HG02588 (cell line): Measurements from ENCODE around the gene PIP4P1.
"Not testable (repeated sequence)": the region's sequence is repeated elsewhere in the genome, so short reads cannot be mapped to it uniquely, and the experiment has no call there.

ENCODE experiments used
- ATAC-seq: cut with Tn5 transposase; IDR thresholded peaks from one replicate; pipeline ENCODE4 v1.9.1; 2021; ENCODE audit warnings: mild to moderate bottlenecking, moderate library complexity; ENCODE audit not compliant: unreplicated experiment

PIP4P1 gene

DNA sequence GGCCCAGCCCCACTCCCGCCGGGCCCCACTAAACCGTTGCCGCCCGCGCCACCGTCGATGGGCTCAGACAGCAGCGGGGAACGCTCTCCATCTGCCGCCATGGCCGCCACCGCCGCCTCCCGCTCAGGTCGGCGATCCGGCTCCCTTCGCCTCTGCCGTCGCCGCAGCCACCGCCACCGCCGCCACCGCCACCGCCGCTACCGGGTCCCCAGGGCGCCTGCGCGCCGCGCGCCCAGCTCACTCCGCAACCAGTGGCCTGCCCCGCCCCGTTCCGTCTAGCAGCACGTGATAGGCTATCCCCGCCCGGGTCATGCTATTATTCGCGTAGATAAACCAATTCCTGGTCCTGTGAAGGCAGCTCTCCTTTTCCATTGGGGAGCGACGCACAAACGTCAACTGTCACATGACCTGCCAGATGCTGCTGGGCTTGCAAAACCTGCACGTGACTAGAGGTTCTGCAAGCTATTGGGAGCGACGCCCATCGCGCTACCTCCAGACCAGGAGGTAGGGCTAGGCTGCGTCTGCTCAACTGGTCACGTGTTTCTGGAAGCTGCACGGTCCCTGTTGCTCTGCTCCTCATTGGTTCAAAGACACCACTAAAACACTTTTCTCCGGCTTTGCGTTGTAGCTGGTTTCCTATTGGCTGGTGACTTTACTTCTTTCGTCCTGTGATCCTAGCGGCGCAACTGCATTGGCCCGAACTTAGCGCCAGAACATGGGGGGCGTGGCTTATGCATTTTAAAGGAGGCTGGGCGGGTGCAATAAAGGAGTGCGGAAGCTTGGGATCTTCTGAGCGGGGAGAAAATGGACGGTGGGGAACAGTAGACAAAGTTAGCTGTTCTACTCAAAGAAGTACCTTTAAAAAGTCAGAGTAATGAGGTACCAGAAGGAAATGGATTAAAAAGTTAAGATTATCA, at the start of gene PIP4P1:
Gene PIP4P1 (minus strand): TSS at position 210 of the 917 bp plus-strand sequence. CDS start 109 bp downstream, at position 101.
- peak; percentile 91 for ATAC-seq

DNA sequence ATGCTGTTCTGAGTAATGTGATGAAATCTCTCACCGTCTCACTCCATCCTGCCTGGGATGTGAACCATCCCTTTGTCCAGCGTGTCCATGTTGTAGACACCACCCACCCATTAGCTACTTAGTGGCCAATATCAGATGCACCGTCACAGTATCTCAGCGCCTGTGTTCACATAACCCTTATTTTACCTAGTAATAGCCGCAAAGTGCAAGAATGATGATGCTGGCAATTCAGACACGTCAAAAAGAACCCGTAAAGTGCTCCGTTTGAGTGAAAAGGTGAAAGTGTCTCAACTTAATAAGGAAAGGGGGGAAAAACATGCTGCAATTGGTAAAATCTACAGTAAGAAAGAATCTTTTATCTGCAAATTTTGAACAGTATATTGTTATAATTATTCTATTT, 47.1 kb upstream of the PIP4P1 start:
- no peak for ATAC-seq

DNA sequence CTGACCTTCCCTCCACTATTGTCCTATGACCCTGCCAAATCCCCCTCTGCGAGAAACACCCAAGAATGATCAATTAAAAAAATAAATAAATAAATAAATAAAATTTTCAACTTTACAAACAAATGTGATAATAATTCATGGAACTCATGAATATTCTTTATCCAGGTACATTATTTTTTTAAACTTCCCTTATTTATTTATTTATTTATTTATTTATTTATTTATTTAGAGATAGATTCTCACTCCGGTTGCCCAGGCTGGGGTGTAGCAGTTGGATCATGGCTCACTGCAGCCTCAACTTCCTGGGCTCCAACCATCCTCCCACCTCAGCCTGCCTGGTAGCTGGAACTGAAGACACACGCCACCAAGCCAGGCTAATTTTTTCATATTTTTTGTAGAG, 46.3 kb upstream of the PIP4P1 start:
- ATAC-seq: not testable (repeated sequence)

DNA sequence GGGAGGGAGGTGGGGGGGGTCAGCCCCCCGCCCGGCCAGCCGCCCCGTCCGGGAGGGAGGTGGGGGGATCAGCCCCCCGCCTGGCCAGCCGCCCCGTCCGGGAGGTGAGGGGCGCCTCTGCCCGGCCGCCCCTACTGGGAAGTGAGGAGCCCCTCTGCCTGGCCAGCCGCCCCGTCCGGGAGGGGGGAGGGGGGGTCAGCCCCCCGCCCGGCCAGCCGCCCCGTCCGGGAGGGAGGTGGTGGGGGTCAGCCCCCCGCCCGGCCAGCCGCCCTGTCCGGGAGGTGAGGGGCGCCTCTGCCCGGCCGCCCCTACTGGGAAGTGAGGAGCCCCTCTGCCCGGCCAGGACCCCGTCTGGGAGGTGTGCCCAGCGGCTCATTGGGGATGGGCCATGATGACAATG, 45.5 kb upstream of the PIP4P1 start:
- not testable (repeated sequence) for ATAC-seq

DNA sequence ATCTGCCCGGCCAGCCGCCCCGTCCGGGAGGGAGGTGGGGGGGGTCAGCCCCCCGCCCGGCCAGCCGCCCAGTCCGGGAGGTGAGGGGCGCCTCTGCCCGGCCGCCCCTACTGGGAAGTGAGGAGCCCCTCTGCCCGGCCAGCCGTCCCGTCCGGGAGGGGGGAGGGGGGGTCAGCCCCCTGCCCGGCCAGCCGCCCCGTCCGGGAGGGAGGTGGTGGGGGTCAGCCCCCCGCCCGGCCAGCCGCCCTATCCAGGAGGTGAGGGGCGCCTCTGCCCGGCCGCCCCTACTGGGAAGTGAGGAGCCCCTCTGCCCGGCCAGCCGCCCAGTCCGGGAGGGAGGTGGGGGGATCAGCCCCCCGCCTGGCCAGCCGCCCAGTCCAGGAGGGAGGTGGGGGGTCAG, 45.0 kb upstream of the PIP4P1 start:
- ATAC-seq: not testable (repeated sequence)

DNA sequence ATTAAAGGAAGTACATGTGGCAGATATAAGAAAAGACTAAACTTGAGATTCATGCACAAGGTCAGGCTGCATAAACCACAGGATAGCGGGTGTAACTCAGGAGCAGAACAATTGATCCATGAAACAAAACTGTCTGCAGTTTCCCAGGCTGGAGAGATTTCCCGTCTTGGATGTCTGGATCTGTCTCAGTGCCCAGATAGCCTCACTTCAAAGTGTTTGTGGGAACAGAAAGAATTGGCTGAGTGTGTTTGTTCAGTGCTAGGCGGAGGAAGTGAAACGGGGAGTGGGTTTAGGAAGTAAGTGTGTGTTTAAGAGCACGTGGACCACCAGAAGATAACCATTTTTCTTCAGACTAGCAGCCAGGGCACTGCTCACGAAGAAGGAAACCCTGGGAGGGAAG, 42.7 kb upstream of the PIP4P1 start:
- no peak for ATAC-seq

DNA sequence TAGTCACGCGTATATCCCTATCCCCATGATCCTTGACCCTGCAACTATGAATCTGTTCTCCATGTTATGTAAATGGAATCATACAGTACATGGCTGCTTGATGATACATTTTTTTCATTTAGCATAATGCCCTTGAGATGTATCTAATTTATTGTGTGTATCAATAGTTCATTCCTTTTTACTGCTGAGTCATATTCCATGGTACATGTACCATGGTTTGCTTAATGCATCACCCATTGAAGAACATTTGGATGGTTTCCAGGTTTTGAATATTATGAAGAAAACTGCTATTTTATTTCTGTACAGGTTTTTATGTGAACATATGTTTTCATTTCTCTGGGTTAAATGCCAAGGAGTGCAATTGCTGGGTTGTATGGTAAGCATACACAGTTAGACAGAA, 40.1 kb upstream of the PIP4P1 start:
- ATAC-seq: no peak

DNA sequence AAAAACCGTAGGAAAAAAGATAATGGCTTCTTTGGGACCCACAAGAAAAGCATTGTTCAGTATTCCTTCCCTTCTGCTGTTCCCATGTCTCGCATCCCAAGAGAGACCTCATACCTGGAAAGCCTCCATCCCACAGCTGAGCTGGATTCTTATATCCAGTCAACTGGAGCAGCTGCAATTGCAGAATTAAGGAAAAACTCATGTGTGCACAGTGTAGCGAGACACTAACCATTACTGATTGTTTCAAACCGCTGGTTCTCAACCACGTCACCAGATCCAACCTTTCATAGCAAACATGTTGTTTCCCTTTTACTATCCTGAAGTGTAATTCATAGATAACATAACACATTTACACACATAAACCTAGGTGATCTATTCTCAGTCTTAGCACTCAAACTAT, 38.6 kb upstream of the PIP4P1 start:
- no peak for ATAC-seq

DNA sequence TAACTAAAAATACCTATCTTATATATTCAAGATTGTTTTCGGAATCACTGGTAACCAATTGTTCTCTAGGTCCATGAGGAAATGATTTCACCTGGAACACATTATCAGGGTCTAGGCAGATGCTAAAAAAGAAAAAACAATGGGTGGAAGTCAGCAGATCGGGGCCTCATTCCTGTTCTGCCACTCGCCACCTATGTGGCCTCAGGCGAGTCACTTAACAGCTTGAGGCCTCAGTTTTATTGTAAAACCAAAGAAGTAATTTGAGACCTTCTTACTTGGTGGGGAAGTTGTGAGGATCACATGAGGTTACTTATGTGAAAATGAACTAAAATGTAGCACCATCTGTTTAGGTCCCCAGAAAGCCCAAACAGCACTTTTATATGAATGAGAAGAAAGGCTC, 37.9 kb upstream of the PIP4P1 start:
- no peak for ATAC-seq

DNA sequence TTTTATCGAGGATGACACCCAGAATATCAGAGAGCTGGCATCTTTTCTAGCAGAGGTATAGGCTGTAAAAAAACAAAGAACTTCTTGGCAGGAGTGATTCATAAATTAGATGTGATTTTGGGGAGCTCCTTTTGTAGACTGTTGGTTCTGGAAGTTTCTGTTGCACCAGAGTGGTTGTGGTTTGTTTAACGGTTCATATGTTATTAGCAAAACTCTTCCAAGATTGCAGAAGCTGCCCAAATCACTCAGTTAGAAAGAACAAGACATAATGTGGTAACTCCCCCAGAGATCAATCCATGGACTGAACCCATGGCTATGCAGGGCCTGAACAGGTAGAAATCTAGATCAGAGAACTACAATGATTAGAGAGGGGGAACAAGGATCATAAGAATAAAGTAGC, 37.4 kb upstream of the PIP4P1 start:
- no peak for ATAC-seq

DNA sequence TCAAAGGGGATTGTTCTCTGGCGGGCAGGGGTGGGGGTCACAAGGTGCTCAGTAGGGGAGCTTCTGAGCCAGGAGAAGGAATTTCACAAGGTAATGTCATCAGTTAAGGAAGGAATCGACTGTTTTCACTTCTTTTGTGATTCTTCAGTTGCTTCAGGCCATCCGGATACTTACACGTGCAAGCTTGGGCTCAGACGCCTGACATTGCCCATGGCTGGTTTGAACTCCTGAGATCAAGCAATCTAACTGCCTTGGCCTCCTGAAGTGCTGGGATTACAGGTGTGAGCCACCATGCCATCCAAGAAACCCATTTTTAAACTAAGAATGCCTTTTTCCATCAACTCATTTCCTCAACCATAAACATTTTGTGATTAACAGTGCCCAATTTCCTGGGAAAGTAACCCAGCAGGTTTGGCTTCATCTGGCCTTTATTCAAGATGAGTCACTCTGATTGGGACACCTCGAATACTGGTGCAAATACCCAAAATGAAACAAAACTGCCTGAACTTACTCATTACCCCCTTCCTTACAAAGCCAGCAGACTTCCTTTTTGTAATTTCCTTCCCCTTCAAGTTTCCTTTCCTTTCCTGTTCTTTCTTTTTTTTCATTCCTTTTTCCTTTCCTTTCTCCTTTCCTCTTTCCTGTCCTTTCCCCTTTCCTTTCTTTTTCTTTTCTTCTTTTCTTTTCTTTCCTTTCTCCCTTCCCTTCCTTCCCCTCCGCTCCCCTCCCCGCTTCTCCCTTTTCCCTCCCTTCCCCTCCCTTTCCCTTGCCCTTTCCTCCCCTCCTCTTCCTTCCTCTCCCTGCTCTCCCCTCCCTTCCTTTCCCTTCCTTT, 33.9 kb upstream of the PIP4P1 start:
- no peak for ATAC-seq

DNA sequence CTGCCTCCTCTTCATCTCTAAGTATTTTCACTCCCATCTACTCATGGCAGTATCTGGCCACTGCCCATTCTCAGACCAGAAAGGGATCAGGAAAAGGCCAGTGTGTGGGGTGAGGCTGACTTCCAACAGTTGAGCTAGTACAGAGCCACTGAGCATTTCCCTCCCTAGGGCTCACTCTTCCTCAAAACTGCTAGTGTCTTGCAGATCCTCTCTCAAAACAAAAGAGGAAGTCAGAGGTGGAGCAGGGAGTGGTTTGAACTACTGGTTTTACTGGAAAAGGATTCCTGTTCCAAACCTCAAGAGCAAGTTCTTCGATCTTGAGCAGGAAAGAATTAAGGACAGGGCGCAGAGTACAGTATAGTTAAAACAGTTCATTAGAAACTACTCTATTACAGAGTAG, 32.4 kb upstream of the PIP4P1 start:
- ATAC-seq: no peak

DNA sequence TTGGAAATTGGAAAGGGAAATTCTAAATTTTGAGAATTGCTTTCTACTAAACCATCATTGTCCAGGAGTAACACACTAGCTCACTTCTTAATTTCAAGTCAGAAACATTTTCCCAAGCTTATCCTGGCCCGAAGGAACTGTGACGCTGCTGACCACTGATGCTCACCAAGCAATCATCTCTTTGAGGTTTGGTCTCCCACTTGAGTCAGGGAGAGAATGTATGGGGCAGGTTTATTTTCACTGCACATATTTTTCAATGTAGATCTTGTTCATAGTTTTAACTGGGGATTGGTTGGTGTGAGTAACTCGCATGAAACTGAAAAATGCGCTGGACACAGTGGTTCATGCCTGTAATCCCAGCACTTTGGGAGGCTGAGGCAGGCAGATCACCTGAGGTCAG, 31.3 kb upstream of the PIP4P1 start:
- no peak for ATAC-seq

DNA sequence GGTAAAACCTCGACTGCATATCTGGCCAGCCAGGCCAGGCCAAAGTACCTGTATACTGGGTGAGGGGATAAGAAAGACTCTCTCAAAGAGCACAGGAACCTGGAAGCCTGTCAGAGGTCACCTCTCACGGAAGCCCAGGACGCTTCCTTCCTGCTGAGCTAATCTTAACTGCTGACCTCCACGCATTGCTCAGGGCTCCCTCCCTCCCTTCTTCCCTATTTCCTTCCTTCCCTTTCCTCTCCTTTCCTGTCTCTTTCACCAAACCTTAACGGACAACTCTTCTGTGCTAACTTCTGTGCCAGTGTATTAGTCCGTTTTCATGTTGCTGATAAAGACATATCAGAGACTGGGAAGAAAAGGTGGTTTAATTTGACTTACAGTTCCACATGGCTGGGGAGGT, 29.3 kb upstream of the PIP4P1 start:
- no peak for ATAC-seq

DNA sequence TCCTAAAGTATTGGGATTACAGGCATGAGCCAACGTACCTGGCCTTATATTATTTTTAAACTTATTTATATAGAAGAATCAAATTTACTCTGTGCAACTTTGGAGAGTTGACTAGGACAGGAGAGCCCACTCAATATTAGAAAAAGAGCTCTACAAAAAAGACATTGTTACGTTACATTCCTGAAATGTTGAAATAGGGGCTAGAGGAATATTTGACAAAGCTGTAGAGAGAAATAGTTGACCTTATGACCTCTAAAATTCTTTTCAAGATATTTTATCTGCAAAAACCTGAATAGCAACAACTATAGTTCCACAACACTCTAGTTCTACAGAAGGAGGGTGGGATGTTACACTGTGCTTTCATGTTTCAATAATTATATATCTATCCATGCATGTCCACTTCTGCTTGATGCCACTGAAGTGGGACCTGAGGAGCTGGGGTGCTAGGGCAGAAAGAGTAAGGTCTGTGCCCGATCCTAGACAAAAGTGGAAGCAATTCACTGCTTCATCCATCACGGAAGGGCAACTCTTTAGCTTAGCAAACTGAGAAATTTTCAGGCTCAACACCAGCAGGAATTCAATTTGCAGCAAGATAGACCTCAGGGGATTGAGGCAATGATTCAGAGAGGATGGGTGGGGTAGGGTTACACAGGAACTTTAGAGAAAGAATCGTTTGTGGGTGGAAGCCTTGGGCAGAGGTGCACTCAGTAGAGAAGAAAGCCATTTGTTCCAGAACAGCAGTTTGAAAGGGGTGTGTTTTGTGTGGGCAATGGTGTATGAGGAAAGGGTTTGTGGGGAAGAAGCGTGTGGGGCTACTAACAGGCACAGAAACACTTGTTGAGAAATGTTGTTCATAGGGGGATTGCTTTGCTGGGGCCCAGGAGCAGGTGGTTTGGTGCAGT, 28.1 kb upstream of the PIP4P1 start:
- ATAC-seq: peak; percentile 34

DNA sequence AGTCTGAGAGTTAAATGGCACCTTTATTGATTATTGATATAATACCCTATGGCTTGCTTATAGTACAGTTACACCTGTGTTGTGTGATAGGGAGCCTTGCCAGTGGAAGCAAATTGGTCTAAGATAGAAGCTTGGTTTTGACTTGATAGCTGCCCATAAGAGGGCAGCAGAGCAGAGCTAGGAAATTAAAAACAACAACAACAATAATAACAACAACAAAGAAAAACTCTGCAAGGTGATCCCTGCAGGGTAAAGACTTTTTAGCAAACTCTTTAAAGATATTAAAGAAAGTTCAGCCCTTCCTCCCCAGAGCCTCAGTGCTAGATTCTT, 26.1 kb upstream of the PIP4P1 start:
- no peak for ATAC-seq

DNA sequence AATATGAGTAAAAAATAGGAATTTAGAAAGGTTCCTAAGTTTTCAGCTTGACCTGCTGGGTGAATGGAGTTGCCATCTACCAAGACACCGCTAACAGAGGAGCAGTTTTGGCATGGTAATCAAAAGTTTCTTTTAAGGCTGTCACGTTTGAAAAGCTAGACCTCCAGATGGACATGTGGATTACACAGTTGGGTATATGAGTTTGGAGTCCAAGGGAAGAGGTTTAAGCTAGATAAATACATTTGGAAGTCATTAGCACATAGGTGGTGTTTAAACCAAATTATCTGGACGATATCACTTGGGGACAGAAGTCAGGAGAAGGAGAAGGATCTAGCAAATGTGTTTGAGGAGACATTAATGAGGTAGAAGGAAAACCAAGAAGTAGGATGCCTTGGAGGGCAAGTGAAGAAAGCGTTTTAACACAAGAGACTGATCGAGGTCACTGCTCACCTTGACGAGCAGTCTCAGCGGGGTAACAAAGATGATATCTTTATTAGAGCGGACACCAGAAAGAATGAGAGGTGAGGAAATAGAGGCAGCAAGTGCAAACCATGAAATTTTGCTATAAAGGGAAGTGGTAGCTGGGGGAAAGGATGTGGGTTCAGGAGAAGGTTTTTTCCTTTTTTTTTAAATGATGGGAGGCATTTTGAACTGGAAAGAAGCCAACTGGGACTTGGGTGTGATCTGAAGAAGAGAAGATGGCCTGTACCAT, 25.6 kb upstream of the PIP4P1 start:
- no peak for ATAC-seq

DNA sequence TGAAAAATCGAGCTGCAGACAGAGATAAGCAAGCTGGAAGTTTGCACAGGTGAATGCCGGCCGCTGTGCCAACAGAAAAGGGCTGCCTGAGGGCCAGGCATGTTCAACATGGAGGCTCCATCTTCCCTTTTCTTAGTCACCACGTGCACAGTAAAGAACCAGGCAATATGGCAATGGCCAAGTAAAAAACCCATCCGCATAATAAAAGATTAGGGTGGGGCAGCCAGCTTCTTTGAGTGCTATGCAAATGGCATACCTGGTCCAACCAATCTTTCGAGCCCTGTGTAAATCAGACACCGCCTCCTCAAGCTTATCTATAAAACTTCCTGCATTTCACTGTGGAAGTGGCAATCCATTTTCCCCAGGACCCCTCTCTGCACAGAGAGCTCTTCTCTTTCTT, 24.7 kb upstream of the PIP4P1 start:
- ATAC-seq: no peak

DNA sequence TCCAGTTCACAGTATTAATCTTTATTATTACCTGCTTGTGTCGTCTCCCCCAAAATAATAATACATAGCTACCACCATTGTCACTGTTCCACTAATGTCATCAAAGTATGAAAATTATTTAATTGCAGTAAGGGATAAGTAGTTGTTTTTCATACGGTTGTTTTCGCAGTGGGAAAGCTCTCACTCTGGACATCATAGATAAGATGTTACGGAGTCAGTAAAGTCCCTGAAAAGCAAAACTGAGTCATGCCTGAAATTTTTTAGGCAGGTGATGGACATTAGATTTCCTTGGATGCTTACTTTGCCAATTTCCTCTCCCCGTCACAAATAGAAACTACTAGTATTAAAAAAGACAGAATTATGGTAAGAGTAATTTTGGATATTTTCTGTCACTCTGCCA, 21.1 kb upstream of the PIP4P1 start:
- ATAC-seq: no peak

DNA sequence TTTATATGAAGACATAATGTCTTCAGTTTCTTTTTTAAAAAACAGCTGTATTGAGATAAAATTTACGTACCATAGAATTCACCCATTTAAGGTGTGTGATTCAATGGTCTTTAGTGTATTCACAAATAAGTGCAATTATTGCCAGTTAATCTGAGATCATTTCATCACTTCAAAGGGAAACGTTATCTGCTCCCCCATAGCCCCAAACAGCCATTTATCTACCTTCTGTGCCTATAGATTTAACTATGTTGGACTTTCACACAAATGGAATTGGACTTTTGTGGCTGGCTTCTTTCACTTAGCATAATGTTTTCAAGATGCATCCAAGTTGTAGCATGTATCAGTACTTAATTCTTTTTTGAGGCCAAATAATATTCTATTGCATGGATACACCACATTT, 17.7 kb upstream of the PIP4P1 start:
- no peak for ATAC-seq
